ENCODE data around the gene SDK1. TPM values are rescaled to one million over a fixed set of nuclear protein-coding genes. Genes with fewer than 3 reads are reported as not detected.

Gene SDK1
- total and polyA plus RNA-seq, 2 experiments from 2014 or later, result 2.1 to 10.0 TPM

DNA sequence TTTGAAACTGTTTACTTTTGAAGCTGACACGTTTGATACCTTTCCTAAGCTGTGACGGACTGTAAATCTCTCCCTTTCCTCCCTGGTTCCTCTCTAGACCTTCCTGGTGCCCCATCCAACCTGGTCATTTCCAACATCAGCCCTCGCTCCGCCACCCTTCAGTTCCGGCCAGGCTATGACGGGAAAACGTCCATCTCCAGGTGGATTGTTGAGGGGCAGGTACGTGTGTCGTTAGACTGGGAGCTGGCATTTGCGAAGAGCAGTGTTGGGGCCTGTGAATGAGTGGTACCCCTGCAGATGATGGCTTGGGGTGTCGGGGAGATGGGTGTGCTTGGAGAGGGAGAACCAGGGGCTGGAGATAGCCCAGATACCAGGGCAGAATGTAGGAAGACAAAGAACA lies 778.3 kb downstream of the SDK1 start:
- H3K4me2 ChIP-seq, result no peak overlapping the region
- H4K20me1 ChIP-seq (replicated peaks; ENCODE audit: insufficient read depth), result no peaks in the 10 kb centered on the region
- peaks cover 17% of the 10 kb centered on the region; the same call in 2 of the 3 replicates for H3K36me3 Mint-ChIP-seq (ENCODE audit: low read depth)
- no peak overlapping the region for H3K4me3 Mint-ChIP-seq
- H3F3A ChIP-seq (replicated peaks; ENCODE audit: low read depth), result no peaks in the 10 kb centered on the region
- no peak for ATAC-seq
- no peaks in the 10 kb centered on the region for H3K27me3 ChIP-seq (ENCODE audit: insufficient read depth)
- no peak for DNase-seq (ENCODE audit: low spot score)
- H3K4me1 Mint-ChIP-seq, result peaks cover 6% of the 10 kb centered on the region; the same call in 2 of the 3 replicates
- H3K79me2 ChIP-seq (replicated peaks; ENCODE audit: insufficient read depth), result no peaks in the 10 kb centered on the region
- peaks cover 6% of the 10 kb centered on the region for H3K27me3 Mint-ChIP-seq (ENCODE audit: insufficient read depth, low read depth, poor library complexity)
- no peaks in the 10 kb centered on the region for H3K4me1 ChIP-seq (ENCODE audit: insufficient read depth)
- no peaks in the 10 kb centered on the region for H3K9me2 ChIP-seq (ENCODE audit: insufficient read depth)
- no peak overlapping the region for H3K27ac ChIP-seq (ENCODE audit: low read depth)
- no peak overlapping the region for H3K27ac Mint-ChIP-seq
- no peaks in the 10 kb centered on the region for H3K36me3 ChIP-seq (ENCODE audit: insufficient read depth)
- no peak for TF ChIP-seq EZH2phosphoT487 (IDR thresholded peaks at IDR 0.05; ENCODE audit: unreplicated experiment)
- no peak for TF ChIP-seq NANOG (IDR thresholded peaks at IDR 0.05; ENCODE audit: borderline replicate concordance)
- no peak for TF ChIP-seq ZNF331 (CRISPR knock-in tag; IDR thresholded peaks at IDR 0.05; ENCODE audit: low read depth)
- no peak for TF ChIP-seq CREB1 (CRISPR knock-in tag; IDR thresholded peaks at IDR 0.05; ENCODE audit: low read depth)
- TF ChIP-seq, protein P1, sequence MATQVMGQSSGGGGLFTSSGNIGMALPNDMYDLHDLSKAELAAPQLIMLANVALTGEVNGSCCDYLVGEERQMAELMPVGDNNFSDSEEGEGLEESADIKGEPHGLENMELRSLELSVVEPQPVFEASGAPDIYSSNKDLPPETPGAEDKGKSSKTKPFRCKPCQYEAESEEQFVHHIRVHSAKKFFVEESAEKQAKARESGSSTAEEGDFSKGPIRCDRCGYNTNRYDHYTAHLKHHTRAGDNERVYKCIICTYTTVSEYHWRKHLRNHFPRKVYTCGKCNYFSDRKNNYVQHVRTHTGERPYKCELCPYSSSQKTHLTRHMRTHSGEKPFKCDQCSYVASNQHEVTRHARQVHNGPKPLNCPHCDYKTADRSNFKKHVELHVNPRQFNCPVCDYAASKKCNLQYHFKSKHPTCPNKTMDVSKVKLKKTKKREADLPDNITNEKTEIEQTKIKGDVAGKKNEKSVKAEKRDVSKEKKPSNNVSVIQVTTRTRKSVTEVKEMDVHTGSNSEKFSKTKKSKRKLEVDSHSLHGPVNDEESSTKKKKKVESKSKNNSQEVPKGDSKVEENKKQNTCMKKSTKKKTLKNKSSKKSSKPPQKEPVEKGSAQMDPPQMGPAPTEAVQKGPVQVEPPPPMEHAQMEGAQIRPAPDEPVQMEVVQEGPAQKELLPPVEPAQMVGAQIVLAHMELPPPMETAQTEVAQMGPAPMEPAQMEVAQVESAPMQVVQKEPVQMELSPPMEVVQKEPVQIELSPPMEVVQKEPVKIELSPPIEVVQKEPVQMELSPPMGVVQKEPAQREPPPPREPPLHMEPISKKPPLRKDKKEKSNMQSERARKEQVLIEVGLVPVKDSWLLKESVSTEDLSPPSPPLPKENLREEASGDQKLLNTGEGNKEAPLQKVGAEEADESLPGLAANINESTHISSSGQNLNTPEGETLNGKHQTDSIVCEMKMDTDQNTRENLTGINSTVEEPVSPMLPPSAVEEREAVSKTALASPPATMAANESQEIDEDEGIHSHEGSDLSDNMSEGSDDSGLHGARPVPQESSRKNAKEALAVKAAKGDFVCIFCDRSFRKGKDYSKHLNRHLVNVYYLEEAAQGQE (IDR thresholded peaks at IDR 0.05; ENCODE audit: unreplicated experiment), result no peak
- H3K4me3 ChIP-seq, result no peak overlapping the region
- peaks cover 13% of the 10 kb centered on the region; the same call in 1 of the 3 replicates for H3K9me3 Mint-ChIP-seq
- no peak overlapping the region for H2AFZ ChIP-seq

DNA sequence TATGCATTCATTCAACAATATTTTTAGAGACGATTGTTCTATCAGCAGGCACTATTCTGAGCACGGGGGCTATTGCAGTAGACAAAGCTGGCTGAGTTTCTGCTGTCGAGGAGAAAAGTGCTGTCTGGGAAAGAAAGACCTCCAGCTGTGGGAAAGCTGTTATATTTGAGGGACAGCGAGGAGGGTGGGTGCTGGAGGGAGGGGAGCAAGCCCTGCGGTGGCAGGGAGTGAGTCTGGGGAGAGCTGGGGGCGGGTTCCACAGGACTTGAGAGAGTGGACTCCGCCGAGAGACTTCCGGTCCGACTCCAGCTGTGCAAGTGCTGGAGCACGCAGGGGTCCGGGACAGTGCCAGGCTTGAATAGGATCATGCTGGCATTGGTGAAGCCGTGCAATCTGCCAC lies 778.9 kb downstream of the SDK1 start:
- peaks cover 17% of the 10 kb centered on the region; the same call in 2 of the 3 replicates for H3K36me3 Mint-ChIP-seq (ENCODE audit: low read depth)
- peaks cover 5% of the 10 kb centered on the region; the same call in 2 of the 3 replicates for H3K4me1 Mint-ChIP-seq
- no peaks in the 10 kb centered on the region for H3K36me3 ChIP-seq (ENCODE audit: insufficient read depth)
- H3K4me1 ChIP-seq (ENCODE audit: insufficient read depth), result no peaks in the 10 kb centered on the region
- H3K27me3 ChIP-seq (ENCODE audit: insufficient read depth), result no peaks in the 10 kb centered on the region
- no peaks in the 10 kb centered on the region for H4K20me1 ChIP-seq (replicated peaks; ENCODE audit: insufficient read depth)
- H3K79me2 ChIP-seq (replicated peaks; ENCODE audit: insufficient read depth), result no peaks in the 10 kb centered on the region
- ATAC-seq (no peak), DNase-seq (ENCODE audit: low spot score) (no peak)
- H3K27ac Mint-ChIP-seq, result no peak overlapping the region
- no peak overlapping the region for H3K27ac ChIP-seq (ENCODE audit: low read depth)
- H3K4me3 Mint-ChIP-seq, result no peak overlapping the region
- no peak overlapping the region for H2AFZ ChIP-seq
- peaks cover 6% of the 10 kb centered on the region for H3K27me3 Mint-ChIP-seq (ENCODE audit: insufficient read depth, low read depth, poor library complexity)
- no peaks in the 10 kb centered on the region for H3K9me2 ChIP-seq (ENCODE audit: insufficient read depth)
- TF ChIP-seq, protein P2, sequence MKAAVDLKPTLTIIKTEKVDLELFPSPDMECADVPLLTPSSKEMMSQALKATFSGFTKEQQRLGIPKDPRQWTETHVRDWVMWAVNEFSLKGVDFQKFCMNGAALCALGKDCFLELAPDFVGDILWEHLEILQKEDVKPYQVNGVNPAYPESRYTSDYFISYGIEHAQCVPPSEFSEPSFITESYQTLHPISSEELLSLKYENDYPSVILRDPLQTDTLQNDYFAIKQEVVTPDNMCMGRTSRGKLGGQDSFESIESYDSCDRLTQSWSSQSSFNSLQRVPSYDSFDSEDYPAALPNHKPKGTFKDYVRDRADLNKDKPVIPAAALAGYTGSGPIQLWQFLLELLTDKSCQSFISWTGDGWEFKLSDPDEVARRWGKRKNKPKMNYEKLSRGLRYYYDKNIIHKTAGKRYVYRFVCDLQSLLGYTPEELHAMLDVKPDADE (IDR thresholded peaks at IDR 0.05), result no peak
- no peak for TF ChIP-seq ZNF114 (CRISPR knock-in tag; IDR thresholded peaks at IDR 0.05)
- TF ChIP-seq, protein P3, sequence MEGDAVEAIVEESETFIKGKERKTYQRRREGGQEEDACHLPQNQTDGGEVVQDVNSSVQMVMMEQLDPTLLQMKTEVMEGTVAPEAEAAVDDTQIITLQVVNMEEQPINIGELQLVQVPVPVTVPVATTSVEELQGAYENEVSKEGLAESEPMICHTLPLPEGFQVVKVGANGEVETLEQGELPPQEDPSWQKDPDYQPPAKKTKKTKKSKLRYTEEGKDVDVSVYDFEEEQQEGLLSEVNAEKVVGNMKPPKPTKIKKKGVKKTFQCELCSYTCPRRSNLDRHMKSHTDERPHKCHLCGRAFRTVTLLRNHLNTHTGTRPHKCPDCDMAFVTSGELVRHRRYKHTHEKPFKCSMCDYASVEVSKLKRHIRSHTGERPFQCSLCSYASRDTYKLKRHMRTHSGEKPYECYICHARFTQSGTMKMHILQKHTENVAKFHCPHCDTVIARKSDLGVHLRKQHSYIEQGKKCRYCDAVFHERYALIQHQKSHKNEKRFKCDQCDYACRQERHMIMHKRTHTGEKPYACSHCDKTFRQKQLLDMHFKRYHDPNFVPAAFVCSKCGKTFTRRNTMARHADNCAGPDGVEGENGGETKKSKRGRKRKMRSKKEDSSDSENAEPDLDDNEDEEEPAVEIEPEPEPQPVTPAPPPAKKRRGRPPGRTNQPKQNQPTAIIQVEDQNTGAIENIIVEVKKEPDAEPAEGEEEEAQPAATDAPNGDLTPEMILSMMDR (conservative IDR thresholded peaks at IDR 0.05; ENCODE audit: low read depth in 2 of 2), result no peak
- TF ChIP-seq CREB1 (CRISPR knock-in tag; IDR thresholded peaks at IDR 0.05; ENCODE audit: low read depth), result no peak
- H3K4me3 ChIP-seq, result no peak overlapping the region
- H3K9me3 Mint-ChIP-seq, result peaks cover 13% of the 10 kb centered on the region; the same call in 1 of the 3 replicates
- no peaks in the 10 kb centered on the region for H3F3A ChIP-seq (replicated peaks; ENCODE audit: low read depth)
- no peak overlapping the region for H3K4me2 ChIP-seq

All from GM23338 (cell line).